Measurements from ENCODE around the gene COG7.
"Not testable (repeated sequence)": the region's sequence is repeated elsewhere in the genome, so short reads cannot be mapped to it uniquely, and the experiment has no call there.

COG7 gene

DNA sequence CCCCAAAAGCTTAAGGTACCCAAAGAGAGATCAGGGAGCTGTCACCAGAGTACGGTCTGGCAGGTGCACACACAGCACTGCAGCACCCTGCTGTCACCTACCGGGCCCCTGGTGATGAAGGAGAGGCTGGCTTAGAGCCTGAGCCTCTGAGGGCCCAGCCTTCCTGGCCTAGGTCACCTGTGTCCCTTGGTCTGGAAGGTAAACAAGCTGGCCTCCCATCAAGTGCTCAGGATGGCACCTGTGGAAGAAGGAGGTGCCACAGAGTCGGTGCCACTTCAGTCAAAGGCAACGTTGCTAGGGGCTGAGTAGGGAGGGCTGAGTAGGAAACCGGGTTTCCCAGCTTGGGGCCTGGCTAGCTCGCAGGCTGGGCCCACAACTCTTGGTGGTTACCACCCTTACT lies 70.7 kb downstream of the COG7 start:
- DNase-seq: no peak

DNA sequence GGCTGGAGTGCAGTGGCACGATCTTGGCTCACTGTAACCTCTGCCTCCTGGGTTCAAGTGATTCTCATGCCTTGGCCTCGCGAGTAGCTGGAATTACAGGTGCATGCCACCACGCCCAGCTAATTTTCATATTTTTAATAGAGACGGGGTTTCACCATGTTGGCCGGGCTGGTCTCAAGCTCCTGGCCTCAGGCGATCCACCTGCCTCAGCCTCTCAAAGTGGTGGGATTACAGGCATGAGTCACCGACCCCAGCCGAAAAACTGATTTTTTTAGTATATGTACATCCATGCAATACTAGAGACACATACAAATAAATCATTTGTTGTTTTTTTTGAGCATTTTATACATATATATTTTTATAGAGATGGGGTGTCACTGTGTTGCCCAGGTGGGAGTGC lies 71.3 kb downstream of the COG7 start:
- DNase-seq: not testable (repeated sequence)

GRCh38 chr16:23380501-23380951 lies 72.5 kb downstream of the COG7 start:
- DNase-seq: no peak

GRCh38 chr16:23379707-23380106 lies 73.3 kb downstream of the COG7 start:
- DNase-seq: no peak

- no peak for DNase-seq
Measured at GRCh38 chr16:23378921-23379320, 74.1 kb downstream of the COG7 start.

DNA sequence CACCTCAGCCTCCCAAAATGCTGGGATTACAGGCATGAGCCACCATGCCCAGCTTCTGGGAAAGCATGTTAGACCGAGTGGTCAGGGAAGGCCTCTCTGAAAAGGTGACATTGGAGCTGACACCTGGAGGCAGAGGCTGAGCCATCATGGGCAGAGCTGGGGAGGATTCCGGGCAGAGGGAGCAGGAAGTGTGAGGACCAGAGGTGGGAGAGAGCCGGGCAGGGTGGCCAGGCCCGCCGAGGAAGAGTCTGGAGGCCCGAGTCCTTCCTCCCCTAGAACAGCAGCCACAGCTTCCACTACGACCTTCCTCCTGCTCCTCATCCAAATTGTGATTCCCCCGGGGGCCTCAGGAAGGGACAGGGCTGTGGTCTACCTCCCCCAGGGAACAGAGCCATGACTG lies 74.7 kb downstream of the COG7 start:
- DNase-seq: no peak

DNA sequence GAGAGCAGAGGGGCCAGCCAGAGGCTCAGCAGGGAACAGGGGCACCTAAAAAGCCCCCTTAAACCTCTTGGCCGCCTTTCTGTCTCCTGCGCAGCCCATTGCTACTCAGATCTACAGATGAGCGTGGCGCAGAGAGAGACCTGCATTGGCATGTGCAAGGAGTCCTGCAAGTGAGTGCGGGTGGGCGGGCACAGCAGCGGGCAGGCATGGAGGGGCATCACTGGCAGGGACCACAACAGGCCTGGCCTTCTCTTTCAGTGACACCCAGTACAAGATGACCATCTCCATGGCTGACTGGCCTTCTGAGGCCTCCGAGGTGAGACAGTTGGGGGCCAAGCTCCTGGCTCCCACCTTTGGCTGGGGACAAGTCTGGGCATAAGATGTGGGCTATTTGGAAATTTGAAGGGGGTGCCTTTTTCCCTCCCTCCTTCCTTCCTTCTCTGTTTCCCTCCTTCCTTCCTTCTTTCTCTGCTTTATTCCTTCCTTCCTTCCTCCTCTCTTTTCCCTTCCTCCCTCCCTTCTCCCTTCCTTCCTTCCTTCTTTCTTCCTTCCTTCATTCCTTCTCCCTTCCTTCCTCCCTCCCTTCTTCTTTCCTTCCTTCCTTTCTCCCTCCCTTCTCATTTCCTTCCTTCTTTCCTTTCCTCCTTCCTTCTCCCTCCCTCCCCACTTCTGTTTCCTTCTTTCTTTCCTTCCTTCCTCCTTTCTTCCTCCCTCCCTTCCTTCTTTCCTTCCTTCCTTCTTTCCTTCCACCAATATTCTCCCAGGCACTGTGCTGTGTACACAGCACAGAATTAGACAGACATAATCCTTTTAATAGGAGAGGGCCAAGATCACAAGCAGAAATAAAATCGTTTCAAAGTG lies 75.7 kb downstream of the COG7 start:
- DNase-seq: no peak

DNA sequence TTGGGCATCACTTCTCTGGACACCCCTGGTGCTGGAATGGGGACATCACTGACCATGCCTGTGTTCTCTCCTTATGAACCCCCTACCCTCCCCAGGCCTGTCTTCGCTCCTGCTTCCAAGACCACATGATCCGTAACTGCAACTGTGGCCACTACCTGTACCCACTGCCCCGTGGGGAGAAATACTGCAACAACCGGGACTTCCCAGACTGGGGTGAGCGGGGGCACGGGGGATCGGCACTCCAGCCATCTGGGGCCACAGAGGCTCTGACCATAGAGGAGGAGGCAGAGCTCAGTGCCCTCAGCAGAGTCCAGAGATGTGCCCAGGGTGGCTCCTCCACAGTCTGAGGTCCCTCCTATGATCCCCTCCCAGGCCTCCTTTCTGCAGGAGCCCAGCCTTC lies 77.3 kb downstream of the COG7 start:
- no peak for DNase-seq

- DNase-seq: no peak
Measured at GRCh38 chr16:23374721-23375510, 78.1 kb downstream of the COG7 start.

DNA sequence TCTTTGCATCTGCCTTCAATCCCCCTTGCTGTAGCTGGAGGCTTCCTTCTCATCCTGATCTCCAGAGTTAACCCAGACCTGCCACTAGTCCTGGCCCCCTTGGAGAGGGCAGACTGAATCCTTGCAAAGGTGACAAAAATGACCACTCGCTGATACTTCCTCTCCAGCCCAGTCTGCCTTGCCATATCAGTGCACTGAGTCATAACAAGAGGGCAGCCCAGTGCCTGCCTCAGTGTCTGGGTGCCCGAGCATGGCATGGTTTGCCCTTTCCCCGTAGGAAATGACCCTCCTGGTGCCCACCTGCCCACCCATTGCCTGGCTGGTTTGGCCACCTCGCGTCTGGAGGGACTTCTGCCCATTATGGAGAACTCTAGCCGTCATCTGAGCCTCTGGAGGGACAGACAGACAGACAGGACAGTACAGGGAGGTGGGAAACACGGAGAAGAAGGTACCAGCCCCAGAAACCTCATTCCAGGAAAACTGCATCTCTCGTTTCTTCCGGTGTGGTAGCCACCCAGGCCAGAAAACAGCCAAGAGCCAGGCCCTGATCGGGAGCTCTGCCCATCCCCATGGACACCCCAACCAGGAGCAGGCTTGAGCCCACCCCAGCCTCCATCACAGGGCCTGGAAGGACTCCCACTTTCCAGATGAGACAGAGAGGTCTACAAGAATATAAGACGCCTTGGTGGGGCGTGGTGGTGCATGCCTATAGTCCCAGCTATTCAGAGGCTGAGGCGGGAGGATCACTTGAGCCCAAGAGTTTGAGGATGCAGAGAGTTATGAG lies 79.4 kb downstream of the COG7 start:
- DNase-seq: no peak

- no peak for DNase-seq
Measured at GRCh38 chr16:23371368-23371767, 81.6 kb downstream of the COG7 start.

DNA sequence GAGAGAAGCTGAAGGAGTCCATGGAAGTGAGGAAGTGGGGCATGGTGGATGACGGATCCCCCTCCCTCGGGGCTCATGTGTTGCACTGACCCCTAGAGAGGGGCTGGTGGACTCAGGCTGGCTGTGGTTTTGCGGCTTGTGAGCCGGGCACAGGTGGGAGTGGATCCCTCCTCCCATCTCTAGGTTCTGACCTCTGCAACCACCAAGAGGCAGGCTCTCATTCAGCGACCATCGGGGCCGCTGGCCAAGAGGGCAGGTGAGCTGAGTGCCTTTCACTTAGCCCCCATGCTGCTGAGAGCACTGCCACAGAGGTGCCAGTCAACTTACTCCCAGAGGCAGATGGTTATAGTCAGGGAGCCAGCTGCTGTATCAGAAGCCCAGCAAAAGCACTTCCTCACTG lies 83.6 kb downstream of the COG7 start:
- no peak for DNase-seq

DNA sequence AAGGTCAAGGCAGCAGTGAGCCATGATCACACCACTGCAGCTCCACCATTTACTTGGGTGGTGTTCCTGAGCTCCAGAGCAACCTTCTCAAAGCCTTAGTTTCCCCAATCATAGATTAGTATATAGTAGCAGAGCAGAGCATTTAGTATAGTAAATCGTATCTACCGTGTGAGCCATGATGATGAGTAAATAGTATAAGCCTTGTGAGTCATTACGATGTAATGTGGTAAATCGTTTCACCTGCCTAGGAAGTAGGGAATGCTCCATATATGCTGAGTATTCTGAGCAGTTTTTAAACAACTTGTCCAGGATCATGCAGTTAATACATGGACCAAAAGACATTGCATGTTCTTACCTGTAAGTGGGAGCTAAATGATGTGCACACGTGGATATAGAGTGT lies 84.5 kb downstream of the COG7 start:
- no peak for DNase-seq

DNA sequence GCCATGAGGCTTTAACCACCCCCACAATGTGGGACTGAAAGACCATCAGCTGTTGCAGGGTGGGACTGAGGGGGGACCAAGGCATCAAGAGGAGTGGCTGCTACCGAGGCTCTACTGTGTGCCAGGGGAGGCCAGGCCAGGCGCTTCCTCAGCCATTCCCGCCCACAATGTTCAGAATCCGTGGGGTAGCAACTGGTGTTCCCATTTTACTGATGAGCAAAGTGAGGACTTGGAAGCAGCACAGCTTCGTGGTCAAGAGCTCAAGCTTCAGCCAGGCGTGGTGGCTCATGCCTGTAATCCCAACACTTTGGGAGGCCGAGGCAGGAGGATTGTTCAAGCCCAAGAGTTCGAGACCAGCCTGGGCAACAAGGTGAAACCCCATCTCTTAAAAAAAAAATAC lies 85.0 kb downstream of the COG7 start:
- no peak for DNase-seq

GRCh38 chr16:23367564-23367963 lies 85.4 kb downstream of the COG7 start:
- DNase-seq: no peak

DNA sequence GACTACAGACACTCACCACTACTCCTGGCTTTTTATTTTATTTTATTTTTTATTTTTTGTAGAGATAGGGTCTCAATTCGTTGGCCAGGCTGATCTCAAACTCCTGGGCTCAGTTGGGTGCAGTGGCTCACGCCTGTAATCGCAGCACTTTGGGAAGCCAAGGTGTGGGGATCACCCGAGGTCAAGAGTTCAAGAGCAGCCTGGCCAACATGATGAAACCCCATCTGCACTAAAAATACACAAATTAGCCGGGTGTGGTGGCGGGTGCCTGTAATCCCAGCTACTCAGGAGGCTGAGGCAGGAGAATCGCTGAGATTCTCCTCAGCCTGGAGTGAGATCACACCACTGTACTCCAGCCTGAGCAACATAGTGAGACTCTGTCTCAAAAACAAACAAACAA lies 86.6 kb downstream of the COG7 start:
- not testable (repeated sequence) for DNase-seq

- DNase-seq: no peak
Measured at GRCh38 chr16:23365602-23366240, 87.3 kb downstream of the COG7 start.

DNA sequence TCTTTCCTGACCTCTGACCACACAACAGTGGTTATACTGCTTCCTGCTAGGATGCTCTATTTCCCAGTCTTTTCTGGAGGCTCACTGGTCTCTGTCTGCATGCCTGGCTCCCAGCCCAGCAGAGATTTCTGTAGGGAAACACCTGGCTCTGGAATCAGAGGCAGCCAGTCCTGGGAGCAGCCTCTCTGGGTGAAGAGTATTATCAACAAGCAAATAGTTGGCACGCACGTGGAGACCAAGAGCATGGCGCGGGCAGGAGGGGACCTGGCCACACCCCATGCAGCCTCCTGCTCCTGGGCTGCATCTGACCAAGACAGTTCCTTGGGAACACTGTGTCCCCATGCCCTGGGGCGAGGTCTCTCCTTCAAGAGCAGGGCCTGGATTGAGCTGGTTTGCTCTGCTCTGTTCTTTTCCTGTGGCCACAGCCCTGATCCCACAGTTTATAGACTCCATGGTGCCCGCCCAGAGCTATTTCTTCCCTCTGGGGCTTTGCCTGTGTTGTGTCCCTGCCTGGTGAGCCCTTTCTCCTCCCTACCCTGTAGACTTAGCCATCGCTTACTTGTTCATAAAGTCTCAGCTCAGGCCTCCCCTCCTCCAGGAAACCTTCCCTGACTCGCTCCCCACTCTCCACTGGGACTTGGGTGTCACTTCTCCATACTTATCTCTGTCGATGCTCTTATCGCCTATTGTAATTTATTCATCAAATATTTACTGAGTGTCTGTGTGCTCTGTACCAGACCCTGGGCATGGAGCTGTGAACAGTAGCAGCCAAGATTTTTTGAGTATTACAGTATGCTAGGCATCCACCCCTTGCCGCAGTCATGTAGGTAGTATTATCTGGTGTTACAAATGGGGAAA lies 90.3 kb downstream of the COG7 start:
- peak; percentile 73 for DNase-seq

GRCh38 chr16:23359092-23359760 lies 93.8 kb downstream of the COG7 start:
- no peak for DNase-seq

- no peak for DNase-seq
Measured at GRCh38 chr16:23357761-23358290, 95.2 kb downstream of the COG7 start.

DNA sequence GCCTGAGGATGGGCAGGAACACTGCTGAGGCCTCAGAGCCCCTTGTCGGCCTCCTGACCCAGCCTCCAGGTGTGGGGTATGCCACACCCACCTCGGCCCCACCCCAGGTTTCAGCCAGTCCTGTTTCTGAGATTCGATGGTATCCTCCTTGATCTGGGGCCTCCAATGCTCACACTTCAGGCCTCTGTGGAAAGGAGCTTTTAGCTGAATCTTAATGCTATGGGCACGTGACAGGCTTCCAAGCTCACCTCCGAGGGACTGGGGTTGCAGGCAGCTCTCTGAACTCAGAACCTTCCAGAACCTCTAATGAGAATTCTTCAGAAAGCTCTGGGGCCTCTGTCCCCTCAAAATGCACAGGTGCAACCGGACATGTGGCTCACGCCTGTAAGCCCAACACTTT lies 96.0 kb downstream of the COG7 start:
- no peak for DNase-seq

All from COR-L47 (cell line).